HepG2 (cell line): ENCODE data around the gene HEY2. TPM values are rescaled to one million over a fixed set of nuclear protein-coding genes. Genes with fewer than 3 reads are reported as not detected.

Experiments
- ATF5 ChIP-seq: sonication (generic); formaldehyde crosslinking; IDR thresholded peaks from 2 replicates; pipeline ENCODE4 v1.4.0; 2020; ENCODE audit warnings: mild to moderate bottlenecking, low read depth, missing genetic modification reagents
- CEBPG ChIP-seq: IDR thresholded peaks from 2 replicates; pipeline ENCODE4 v1.6.1; 2016
- ETV6 ChIP-seq: sonication (generic); formaldehyde crosslinking; conservative IDR thresholded peaks from 2 replicates; pipeline ENCODE4 v1.4.0; 2020; ENCODE audit warnings: missing genetic modification reagents
- KDM4B ChIP-seq: sonication (generic); formaldehyde crosslinking; IDR thresholded peaks from 2 replicates; pipeline ENCODE4 v1.4.0; 2020; ENCODE audit warnings: missing genetic modification reagents
- LCORL ChIP-seq, 2 experiments: fragments of 450-650 bp in 1 of 2; sonication (generic) in 1 of 2; formaldehyde crosslinking in 1 of 2; IDR thresholded peaks; 2 replicates each; pipeline versions ENCODE4 v1.5.0 to v1.6.1; 2017 to 2020; ENCODE audit warnings: antibody characterized with exemption in 1 of 2, missing genetic modification reagents in 1 of 2
- NFYC ChIP-seq: IDR thresholded peaks from 2 replicates; pipeline ENCODE4 v1.6.1; 2016; ENCODE audit warnings: missing genetic modification reagents, missing compliant biosample characterization
- NR2C2 ChIP-seq: sonication (generic); formaldehyde crosslinking; IDR thresholded peaks from 2 replicates; pipeline ENCODE4 v1.4.0; 2020; ENCODE audit warnings: missing genetic modification reagents, mild to moderate bottlenecking, moderate library complexity, borderline replicate concordance
- PITX1 ChIP-seq: sonication (generic); formaldehyde crosslinking; IDR thresholded peaks from 2 replicates; pipeline ENCODE4 v1.5.1; 2020; ENCODE audit warnings: mild to moderate bottlenecking, missing genetic modification reagents
- POGZ ChIP-seq: sonication (generic); formaldehyde crosslinking; IDR thresholded peaks from 2 replicates; pipeline ENCODE4 v1.4.0; 2020; ENCODE audit warnings: mild to moderate bottlenecking, missing genetic modification reagents
- SAP130 ChIP-seq: IDR thresholded peaks from 2 replicates; pipeline ENCODE4 v1.6.1; 2016; ENCODE audit warnings: low read depth
- TARDBP ChIP-seq: sonication (generic); formaldehyde crosslinking; IDR thresholded peaks from 2 replicates; pipeline ENCODE4 v1.8.0; 2022; ENCODE audit warnings: mild to moderate bottlenecking, missing genetic modification reagents
- TBX2 ChIP-seq: sonication (generic); formaldehyde crosslinking; IDR thresholded peaks from 2 replicates; pipeline ENCODE4 v1.5.0; 2020; ENCODE audit warnings: missing genetic modification reagents, mild to moderate bottlenecking, borderline replicate concordance
- THYN1 ChIP-seq: sonication (generic); formaldehyde crosslinking; IDR thresholded peaks from 2 replicates; pipeline ENCODE4 v1.8.1; 2023; ENCODE audit warnings: low read depth, mild to moderate bottlenecking, moderate library complexity, missing genetic modification reagents, borderline replicate concordance
- U2AF2 ChIP-seq: fragments of 200-400 bp; formaldehyde crosslinking; IDR thresholded peaks from 2 replicates; pipeline ENCODE4 v1.6.1; 2017; ENCODE audit warnings: low read depth, mild to moderate bottlenecking, low read length
- WIZ ChIP-seq: sonication (generic); formaldehyde crosslinking; IDR thresholded peaks from 2 replicates; pipeline ENCODE4 v1.5.1; 2020; ENCODE audit warnings: mild to moderate bottlenecking, missing genetic modification reagents
- ZBTB1 ChIP-seq: sonication (generic); formaldehyde crosslinking; IDR thresholded peaks from 2 replicates; pipeline ENCODE4 v1.4.0; 2020; ENCODE audit warnings: missing genetic modification reagents, borderline replicate concordance
- ZFAT ChIP-seq: sonication (generic); formaldehyde crosslinking; conservative IDR thresholded peaks from 2 replicates; pipeline ENCODE4 v1.8.1; 2023; ENCODE audit warnings: missing genetic modification reagents, inconsistent platforms
- ZNF34 ChIP-seq: sonication (generic); formaldehyde crosslinking; IDR thresholded peaks from 2 replicates; pipeline ENCODE4 v1.4.0; 2020; ENCODE audit warnings: mild to moderate bottlenecking, missing genetic modification reagents, borderline replicate concordance
- ZNF343 ChIP-seq: sonication (generic); formaldehyde crosslinking; IDR thresholded peaks from 2 replicates; pipeline ENCODE4 v1.4.0; 2020; ENCODE audit warnings: mild to moderate bottlenecking, missing genetic modification reagents
- ZNF557 ChIP-seq: sonication (generic); formaldehyde crosslinking; IDR thresholded peaks from 2 replicates; pipeline ENCODE4 v1.4.0; 2020; ENCODE audit warnings: missing genetic modification reagents
- ZNF768 ChIP-seq: sonication (generic); formaldehyde crosslinking; IDR thresholded peaks from 2 replicates; pipeline ENCODE4 v1.4.0; 2020; ENCODE audit warnings: missing genetic modification reagents
- ZNF883 ChIP-seq: sonication (generic); formaldehyde crosslinking; IDR thresholded peaks from 2 replicates; pipeline ENCODE4 v1.5.1; 2020; ENCODE audit warnings: mild to moderate bottlenecking, missing genetic modification reagents; ENCODE audit errors: not compliant biosample characterization
- ZNF891 ChIP-seq: sonication (generic); formaldehyde crosslinking; IDR thresholded peaks from 2 replicates; pipeline ENCODE4 v1.5.0; 2020; ENCODE audit warnings: mild to moderate bottlenecking, missing genetic modification reagents
- polyA plus RNA-seq, 8 experiments: library from polyadenylated mRNA; depleted of rRNA in 3 of 8; stranded (reverse) in 7 of 8; unstranded in 1 of 8; fragments of >200 nt; fragmentation: Illumina TruSeq in 4 of 8; extraction: Trizol in 4 of 8; gene quantifications; 2 replicates each; pipeline versions ENCODE4 v1.2.1 to v1.2.3, GENCODE V29; 2011 to 2016; ENCODE audit warnings: low read depth in 4 of 8, missing spikeins in 1 of 8, mixed read lengths in 1 of 8; ENCODE audit not compliant: insufficient read depth in 1 of 8
- total RNA-seq, 5 experiments: library from RNA; depleted of rRNA; stranded (reverse); fragments of >200 nt; fragmentation: Illumina TruSeq; extraction: Trizol; gene quantifications; 2 replicates each; pipeline ENCODE4 v1.2.3, GENCODE V29; 2016; ENCODE audit warnings: low read depth in 1 of 5
- TF ChIP-seq, protein P1 (sequence below): IDR thresholded peaks from 2 replicates; pipeline ENCODE4 v1.6.1; 2016; ENCODE audit warnings: missing genetic modification reagents, missing compliant biosample characterization
- TF ChIP-seq, protein P2 (sequence below): IDR thresholded peaks from 2 replicates; pipeline ENCODE4 v1.6.1; 2016; ENCODE audit warnings: low read depth
- TF ChIP-seq, protein P3 (sequence below): sonication (generic); formaldehyde crosslinking; IDR thresholded peaks from 2 replicates; pipeline ENCODE4 v1.4.0; 2020; ENCODE audit warnings: missing genetic modification reagents

The HEY2 gene
- total and polyA plus RNA-seq, 2 of the 13 experiments (the other 11 are each of a cell fraction or from before 2014, with no cell fraction given), result 0.04 TPM

GRCh38 chr6:125779924-125780539, 30.6 kb downstream of the HEY2 start (continued):
- TF ChIP-seq ZNF34 (CRISPR knock-in tag) (peak; percentile 67; the same call in 1 of the 2 replicates), ZBTB1 (no peak), U2AF2 (no peak), ZNF883 (CRISPR knock-in tag) (no peak), NFYC (CRISPR knock-in tag) (peak; percentile 24), ATF5 (CRISPR knock-in tag) (no peak), ZNF891 (CRISPR knock-in tag) (no peak), WIZ (CRISPR knock-in tag) (no peak), ZNF768 (CRISPR knock-in tag) (no peak), CEBPG (CRISPR knock-in tag) (peak; percentile 96), TARDBP (CRISPR knock-in tag) (peak; percentile 49; the same call in 1 of the 2 replicates), THYN1 (CRISPR knock-in tag) (no peak), SAP130 (CRISPR knock-in tag) (peak; percentile 63; the same call in 1 of the 2 replicates), ZNF343 (CRISPR knock-in tag) (no peak), NR2C2 (CRISPR knock-in tag) (no peak), TBX2 (CRISPR knock-in tag) (no peak), PITX1 (CRISPR knock-in tag) (no peak), ETV6 (CRISPR knock-in tag) (0 out of 2 replicates have a peak, but pooled peaks have one; percentile 34), KDM4B (CRISPR knock-in tag) (no peak), ZNF557 (CRISPR knock-in tag) (0 out of 2 replicates have a peak, but pooled peaks have one; percentile 59), ZFAT (no peak), LCORL (IDR thresholded peaks at IDR 0.05) (no peak), LCORL (CRISPR knock-in tag; IDR thresholded peaks at IDR 0.05) (no peak; the same call in 1 of the 2 replicates), POGZ (CRISPR knock-in tag) (no peak)
- TF ChIP-seq, protein P1, sequence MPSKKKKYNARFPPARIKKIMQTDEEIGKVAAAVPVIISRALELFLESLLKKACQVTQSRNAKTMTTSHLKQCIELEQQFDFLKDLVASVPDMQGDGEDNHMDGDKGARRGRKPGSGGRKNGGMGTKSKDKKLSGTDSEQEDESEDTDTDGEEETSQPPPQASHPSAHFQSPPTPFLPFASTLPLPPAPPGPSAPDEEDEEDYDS, result no peak
- TF ChIP-seq, protein P2, sequence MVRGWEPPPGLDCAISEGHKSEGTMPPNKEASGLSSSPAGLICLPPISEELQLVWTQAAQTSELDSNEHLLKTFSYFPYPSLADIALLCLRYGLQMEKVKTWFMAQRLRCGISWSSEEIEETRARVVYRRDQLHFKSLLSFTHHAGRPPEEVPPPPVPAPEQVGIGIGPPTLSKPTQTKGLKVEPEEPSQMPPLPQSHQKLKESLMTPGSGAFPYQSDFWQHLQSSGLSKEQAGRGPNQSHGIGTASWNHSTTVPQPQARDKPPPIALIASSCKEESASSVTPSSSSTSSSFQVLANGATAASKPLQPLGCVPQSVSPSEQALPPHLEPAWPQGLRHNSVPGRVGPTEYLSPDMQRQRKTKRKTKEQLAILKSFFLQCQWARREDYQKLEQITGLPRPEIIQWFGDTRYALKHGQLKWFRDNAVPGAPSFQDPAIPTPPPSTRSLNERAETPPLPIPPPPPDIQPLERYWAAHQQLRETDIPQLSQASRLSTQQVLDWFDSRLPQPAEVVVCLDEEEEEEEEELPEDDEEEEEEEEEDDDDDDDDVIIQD (CRISPR knock-in tag), result peak; percentile 36
- TF ChIP-seq, protein P3, sequence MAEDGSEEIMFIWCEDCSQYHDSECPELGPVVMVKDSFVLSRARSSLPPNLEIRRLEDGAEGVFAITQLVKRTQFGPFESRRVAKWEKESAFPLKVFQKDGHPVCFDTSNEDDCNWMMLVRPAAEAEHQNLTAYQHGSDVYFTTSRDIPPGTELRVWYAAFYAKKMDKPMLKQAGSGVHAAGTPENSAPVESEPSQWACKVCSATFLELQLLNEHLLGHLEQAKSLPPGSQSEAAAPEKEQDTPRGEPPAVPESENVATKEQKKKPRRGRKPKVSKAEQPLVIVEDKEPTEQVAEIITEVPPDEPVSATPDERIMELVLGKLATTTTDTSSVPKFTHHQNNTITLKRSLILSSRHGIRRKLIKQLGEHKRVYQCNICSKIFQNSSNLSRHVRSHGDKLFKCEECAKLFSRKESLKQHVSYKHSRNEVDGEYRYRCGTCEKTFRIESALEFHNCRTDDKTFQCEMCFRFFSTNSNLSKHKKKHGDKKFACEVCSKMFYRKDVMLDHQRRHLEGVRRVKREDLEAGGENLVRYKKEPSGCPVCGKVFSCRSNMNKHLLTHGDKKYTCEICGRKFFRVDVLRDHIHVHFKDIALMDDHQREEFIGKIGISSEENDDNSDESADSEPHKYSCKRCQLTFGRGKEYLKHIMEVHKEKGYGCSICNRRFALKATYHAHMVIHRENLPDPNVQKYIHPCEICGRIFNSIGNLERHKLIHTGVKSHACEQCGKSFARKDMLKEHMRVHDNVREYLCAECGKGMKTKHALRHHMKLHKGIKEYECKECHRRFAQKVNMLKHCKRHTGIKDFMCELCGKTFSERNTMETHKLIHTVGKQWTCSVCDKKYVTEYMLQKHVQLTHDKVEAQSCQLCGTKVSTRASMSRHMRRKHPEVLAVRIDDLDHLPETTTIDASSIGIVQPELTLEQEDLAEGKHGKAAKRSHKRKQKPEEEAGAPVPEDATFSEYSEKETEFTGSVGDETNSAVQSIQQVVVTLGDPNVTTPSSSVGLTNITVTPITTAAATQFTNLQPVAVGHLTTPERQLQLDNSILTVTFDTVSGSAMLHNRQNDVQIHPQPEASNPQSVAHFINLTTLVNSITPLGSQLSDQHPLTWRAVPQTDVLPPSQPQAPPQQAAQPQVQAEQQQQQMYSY, result 0 out of 2 replicates have a peak, but pooled peaks have one; percentile 6
